K562 (cell line): Measurements from ENCODE around the gene CREB3L4. TPM values are rescaled to one million over a fixed set of nuclear protein-coding genes. Genes with fewer than 3 reads are reported as not detected.

Experiments used
- CTBP1 ChIP-seq: fragments of 450-650 bp; IDR thresholded peaks from 2 replicates; pipeline ENCODE4 v1.6.1; 2016; ENCODE audit warnings: borderline replicate concordance
- CXXC5 ChIP-seq: fragments of 250-450 bp; sonication (Bioruptor Pico); IDR thresholded peaks from 2 replicates; pipeline ENCODE4 v1.8.0; 2022; ENCODE audit warnings: inconsistent platforms, mild to moderate bottlenecking, moderate library complexity
- DMBX1 ChIP-seq: fragments of 250-450 bp; sonication (Bioruptor Pico); IDR thresholded peaks from 2 replicates; pipeline ENCODE4 v1.8.0; 2022; ENCODE audit warnings: inconsistent platforms, mild to moderate bottlenecking, moderate library complexity, borderline replicate concordance
- ELF4 ChIP-seq: fragments of 450-650 bp; formaldehyde crosslinking; IDR thresholded peaks from 2 replicates; pipeline ENCODE4 v1.4.0; 2022; ENCODE audit warnings: missing genetic modification characterization
- EP300 ChIP-seq: IDR thresholded peaks from 2 replicates; pipeline ENCODE4 v1.6.1; 2012; ENCODE audit warnings: low read length, improper control_type of control experiment
- JUNB ChIP-seq: fragments of 450-650 bp; formaldehyde crosslinking; conservative IDR thresholded peaks from 2 replicates; pipeline ENCODE4 v1.4.0; 2020; ENCODE audit warnings: mild to moderate bottlenecking
- LCOR ChIP-seq: sonication (generic); formaldehyde crosslinking; IDR thresholded peaks from 2 replicates; pipeline ENCODE4 v1.8.0; 2022; ENCODE audit warnings: mild to moderate bottlenecking, missing genetic modification reagents
- MED1 ChIP-seq: sonication (generic); formaldehyde crosslinking; IDR thresholded peaks from 2 replicates; pipeline ENCODE4 v1.8.1; 2023; ENCODE audit warnings: missing genetic modification reagents, borderline replicate concordance
- NFE2 ChIP-seq: IDR thresholded peaks from 2 replicates; pipeline ENCODE4 v1.6.1; 2014; ENCODE audit warnings: antibody characterized with exemption, low read depth
- NFYB ChIP-seq: IDR thresholded peaks from 2 replicates; pipeline ENCODE4 v1.6.1; 2011; ENCODE audit warnings: mild to moderate bottlenecking, moderate library complexity; ENCODE audit not compliant: insufficient read length; ENCODE audit errors: extremely low read depth
- NKRF ChIP-seq: fragments of 450-650 bp; IDR thresholded peaks from 2 replicates; pipeline ENCODE4 v1.6.1; 2016; ENCODE audit warnings: borderline replicate concordance
- NR2C2 ChIP-seq, 2 experiments: fragments of 200-800 bp in 1 of 2; sonication (Bioruptor generic) in 1 of 2; sonication (generic) in 1 of 2; formaldehyde crosslinking in 1 of 2; IDR thresholded peaks; 2 replicates each; pipeline versions ENCODE4 v1.6.1 to v1.8.0; 2016 to 2022; ENCODE audit warnings: mild to moderate bottlenecking in 1 of 2, missing compliant biosample characterization in 1 of 2, missing genetic modification characterization in 1 of 2, missing genetic modification reagents in 1 of 2
- PHF8 ChIP-seq: fragments of 200-600 bp; sonication (generic); IDR thresholded peaks from 2 replicates; pipeline ENCODE4 v1.6.1; 2012; ENCODE audit warnings: mixed run types, mild to moderate bottlenecking, inconsistent platforms, low read length, moderate library complexity, borderline replicate concordance
- SAFB2 ChIP-seq: fragments of 200-400 bp; formaldehyde crosslinking; IDR thresholded peaks from 2 replicates; pipeline ENCODE4 v1.6.1; 2018; ENCODE audit warnings: borderline replicate concordance, low read length, low read depth, moderate library complexity; ENCODE audit not compliant: severe bottlenecking
- SIX5 ChIP-seq, 2 experiments: IDR thresholded peaks; 2 replicates each; pipeline ENCODE4 v1.6.1; 2011; ENCODE audit warnings: low read length in 2 of 2, borderline replicate concordance in 1 of 2, low read depth in 1 of 2, mild to moderate bottlenecking in 1 of 2, moderate library complexity in 1 of 2; ENCODE audit not compliant: insufficient read depth in 1 of 2
- TCF3 ChIP-seq: sonication (generic); formaldehyde crosslinking; IDR thresholded peaks from 2 replicates; pipeline ENCODE4 v1.4.0; 2020; ENCODE audit warnings: mild to moderate bottlenecking, missing genetic modification reagents
- XRCC3 ChIP-seq: fragments of 450-650 bp; IDR thresholded peaks from 2 replicates; pipeline ENCODE4 v1.6.1; 2017; ENCODE audit warnings: mild to moderate bottlenecking, moderate library complexity
- ZNF232 ChIP-seq: sonication (generic); formaldehyde crosslinking; IDR thresholded peaks from 2 replicates; pipeline ENCODE4 v1.8.0; 2022; ENCODE audit warnings: mild to moderate bottlenecking, missing genetic modification reagents
- polyA plus RNA-seq, 8 experiments: library from polyadenylated mRNA; depleted of rRNA in 4 of 8; stranded (reverse) in 5 of 8; unstranded in 3 of 8; fragments of >200 nt; fragmentation: Nextera tagmentation in 2 of 8; fragmentation: Illumina TruSeq in 1 of 8; extraction: Ambion mirVana in 2 of 8; extraction: Trizol in 1 of 8; gene quantifications; 2 replicates each; pipeline versions ENCODE4 v1.2.1 to v1.2.3, GENCODE V29; 2011 to 2014; ENCODE audit warnings: inconsistent platforms in 1 of 8, missing spikeins in 1 of 8
- total RNA-seq, 7 experiments: library from RNA; depleted of rRNA in 6 of 7; stranded (reverse); fragments of >200 nt in 6 of 7; fragmentation: Illumina TruSeq in 2 of 7; extraction: Trizol in 2 of 7; gene quantifications; 2 replicates each; pipeline versions ENCODE4 v1.2.1 to v1.2.3, GENCODE V29; 2011 to 2021; ENCODE audit warnings: low replicate concordance in 1 of 7
- TF ChIP-seq, protein P1 (sequence below): sonication (generic); formaldehyde crosslinking; IDR thresholded peaks from 2 replicates; pipeline ENCODE4 v1.8.0; 2023; ENCODE audit warnings: mild to moderate bottlenecking, missing genetic modification reagents
- TF ChIP-seq, protein P2 (sequence below): fragments of 250-450 bp; sonication (Bioruptor Pico); IDR thresholded peaks from 2 replicates; pipeline ENCODE4 v1.8.0; 2022; ENCODE audit warnings: moderate library complexity, mild to moderate bottlenecking, inconsistent platforms

Gene CREB3L4
- total and polyA plus RNA-seq, 9 of the 15 experiments (the other 6 are each of a cell fraction or from before 2014, with no cell fraction given) = 9.9 to 18.6 (median 13.9) TPM

- no peak; the same call in 1 of the 2 replicates for TF ChIP-seq NR2C2 (CRISPR knock-in tag; IDR thresholded peaks at IDR 0.05)
- peak; percentile 69; the same call in 1 of the 2 replicates for TF ChIP-seq NR2C2 (tag; IDR thresholded peaks at IDR 0.05)
- TF ChIP-seq NFE2 = no peak
- no peak for TF ChIP-seq NFYB
- peak; percentile 11; the same call in 1 of the 2 replicates for TF ChIP-seq TCF3 (CRISPR knock-in tag)
- peak; percentile 69 for TF ChIP-seq CXXC5 (CRISPR knock-in tag)
- TF ChIP-seq SIX5 (IDR thresholded peaks at IDR 0.05; ENCODE audit: borderline replicate concordance in 1 of 2, insufficient read depth in 1 of 2, low read depth in 1 of 2, low read length in 2 of 2) = peak; percentile 72
- 0 out of 2 replicates have a peak, but pooled peaks have one; percentile 3 for TF ChIP-seq CTBP1
- no peak for TF ChIP-seq JUNB (CRISPR knock-in tag)
- 0 out of 2 replicates have a peak, but pooled peaks have one; percentile 17 for TF ChIP-seq ELF4 (CRISPR knock-in tag)
- TF ChIP-seq PHF8 = peak; percentile 92; the same call in 1 of the 2 replicates
- peak; percentile 71; the same call in 1 of the 2 replicates for TF ChIP-seq NKRF
- TF ChIP-seq, protein P1, sequence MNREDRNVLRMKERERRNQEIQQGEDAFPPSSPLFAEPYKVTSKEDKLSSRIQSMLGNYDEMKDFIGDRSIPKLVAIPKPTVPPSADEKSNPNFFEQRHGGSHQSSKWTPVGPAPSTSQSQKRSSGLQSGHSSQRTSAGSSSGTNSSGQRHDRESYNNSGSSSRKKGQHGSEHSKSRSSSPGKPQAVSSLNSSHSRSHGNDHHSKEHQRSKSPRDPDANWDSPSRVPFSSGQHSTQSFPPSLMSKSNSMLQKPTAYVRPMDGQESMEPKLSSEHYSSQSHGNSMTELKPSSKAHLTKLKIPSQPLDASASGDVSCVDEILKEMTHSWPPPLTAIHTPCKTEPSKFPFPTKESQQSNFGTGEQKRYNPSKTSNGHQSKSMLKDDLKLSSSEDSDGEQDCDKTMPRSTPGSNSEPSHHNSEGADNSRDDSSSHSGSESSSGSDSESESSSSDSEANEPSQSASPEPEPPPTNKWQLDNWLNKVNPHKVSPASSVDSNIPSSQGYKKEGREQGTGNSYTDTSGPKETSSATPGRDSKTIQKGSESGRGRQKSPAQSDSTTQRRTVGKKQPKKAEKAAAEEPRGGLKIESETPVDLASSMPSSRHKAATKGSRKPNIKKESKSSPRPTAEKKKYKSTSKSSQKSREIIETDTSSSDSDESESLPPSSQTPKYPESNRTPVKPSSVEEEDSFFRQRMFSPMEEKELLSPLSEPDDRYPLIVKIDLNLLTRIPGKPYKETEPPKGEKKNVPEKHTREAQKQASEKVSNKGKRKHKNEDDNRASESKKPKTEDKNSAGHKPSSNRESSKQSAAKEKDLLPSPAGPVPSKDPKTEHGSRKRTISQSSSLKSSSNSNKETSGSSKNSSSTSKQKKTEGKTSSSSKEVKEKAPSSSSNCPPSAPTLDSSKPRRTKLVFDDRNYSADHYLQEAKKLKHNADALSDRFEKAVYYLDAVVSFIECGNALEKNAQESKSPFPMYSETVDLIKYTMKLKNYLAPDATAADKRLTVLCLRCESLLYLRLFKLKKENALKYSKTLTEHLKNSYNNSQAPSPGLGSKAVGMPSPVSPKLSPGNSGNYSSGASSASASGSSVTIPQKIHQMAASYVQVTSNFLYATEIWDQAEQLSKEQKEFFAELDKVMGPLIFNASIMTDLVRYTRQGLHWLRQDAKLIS (CRISPR knock-in tag) = peak; percentile 92
- TF ChIP-seq, protein P2, sequence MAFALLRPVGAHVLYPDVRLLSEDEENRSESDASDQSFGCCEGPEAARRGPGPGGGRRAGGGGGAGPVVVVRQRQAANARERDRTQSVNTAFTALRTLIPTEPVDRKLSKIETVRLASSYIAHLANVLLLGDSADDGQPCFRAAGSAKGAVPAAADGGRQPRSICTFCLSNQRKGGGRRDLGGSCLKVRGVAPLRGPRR (CRISPR knock-in tag) = no peak
- peak; percentile 15; the same call in 1 of the 2 replicates for TF ChIP-seq DMBX1 (CRISPR knock-in tag)
- peak; percentile 22; the same call in 1 of the 2 replicates for TF ChIP-seq EP300
- no peak for TF ChIP-seq MED1 (CRISPR knock-in tag)
- no peak for TF ChIP-seq SAFB2
- 0 out of 2 replicates have a peak, but pooled peaks have one; percentile 36 for TF ChIP-seq LCOR (CRISPR knock-in tag)
- TF ChIP-seq XRCC3 = no peak
- TF ChIP-seq ZNF232 (CRISPR knock-in tag) = no peak
These were observed 9.8 kb downstream of the CREB3L4 start, which contains the start of gene JTB (continued) for GRCh38 chr1:153977250-153978240.
